ENCODE results near the gene CPB2. TPM values are rescaled to one million over a fixed set of nuclear protein-coding genes. Genes with fewer than 3 reads are reported as not detected.

CPB2 gene
- total and polyA plus RNA-seq, 9 of the 15 experiments (the other 6 are each of a cell fraction or from before 2014, with no cell fraction given), result 0.03 to 0.16 (median 0.07) TPM; not detected in 6

GRCh38 chr13:46124967-46125933, 20.4 kb upstream of the CPB2 start (continued):
- TF ChIP-seq FOXM1 (IDR thresholded peaks at IDR 0.05; ENCODE audit: low read depth) (0 out of 2 replicates have a peak, but pooled peaks have one; percentile 14), FOXM1 (CRISPR knock-in tag; IDR thresholded peaks at IDR 0.05; ENCODE audit: low read depth) (no peak), RCOR1 (IDR thresholded peaks at IDR 0.05; ENCODE audit: borderline replicate concordance in 1 of 2, low read depth in 2 of 2, low read length in 2 of 2) (0 out of 4 replicates have a peak, but pooled peaks of 1 of the 2 experiments have one; percentile 23), HBP1 (CRISPR knock-in tag; IDR thresholded peaks at IDR 0.05) (peak; percentile 77; the same call in 1 of the 2 replicates), ETV1 (tag; conservative IDR thresholded peaks at IDR 0.05; ENCODE audit: low read depth) (peak; percentile 82), TAL1 (IDR thresholded peaks at IDR 0.05) (peak; percentile 55), SOX6 (IDR thresholded peaks at IDR 0.05) (peak; percentile 65), POLR2AphosphoS2 (IDR thresholded peaks at IDR 0.05; ENCODE audit: low read length) (peak; percentile 93; the same call in 1 of the 2 replicates), NCOR1 (IDR thresholded peaks at IDR 0.05) (peak; percentile 17; the same call in 1 of the 2 replicates), JUNB (CRISPR knock-in tag; conservative IDR thresholded peaks at IDR 0.05) (no peak), SP2 (IDR thresholded peaks at IDR 0.05; ENCODE audit: extremely low read depth, low read depth, low read length, poor library complexity, severe bottlenecking) (no peak), MEIS2 (IDR thresholded peaks at IDR 0.05; ENCODE audit: partially characterized antibody) (peak; percentile 78), MYNN (IDR thresholded peaks at IDR 0.05) (0 out of 2 replicates have a peak, but pooled peaks have one; percentile 10), MYNN (CRISPR knock-in tag; IDR thresholded peaks at IDR 0.05) (no peak), VEZF1 (CRISPR knock-in tag; IDR thresholded peaks at IDR 0.05) (0 out of 2 replicates have a peak, but pooled peaks have one; percentile 12)
